ENCODE measurements around the gene YRDC. TPM values are rescaled to one million over a fixed set of nuclear protein-coding genes. Genes with fewer than 3 reads are reported as not detected.

The YRDC gene
- total and polyA plus RNA-seq, 5 donors = 4.0 to 8.4 (median 5.7) TPM

GRCh38 chr1:37765916-37766664 lies 41.9 kb downstream of the YRDC start:
- Histone ChIP-seq H3K9me3 (ENCODE audit: control insufficient read depth, low read length) (no peaks in the 10 kb centered on the region), H3K27me3 (ENCODE audit: control insufficient read depth, insufficient read depth) (no peaks in the 10 kb centered on the region), H3K27ac (ENCODE audit: low read length) (no peak overlapping the region), H3K4me3 (ENCODE audit: low read length) (no peak overlapping the region), H3K4me1 (ENCODE audit: control insufficient read depth, insufficient read depth, low read length) (no peaks in the 10 kb centered on the region)
- intact Hi-C loops (cut with DNase I) = no loop called here
- DNase-seq = no peak
- no peak for ATAC-seq
- WGBS = 6% methylated on average over 27 of the region's 27 CpGs

- Histone ChIP-seq H3K27me3 (ENCODE audit: control insufficient read depth, insufficient read depth) (no peaks in the 10 kb centered on the region), H3K4me3 (ENCODE audit: low read length) (no peak within 1 kb of the TSS), H3K9me3 (ENCODE audit: control insufficient read depth, low read length) (no peaks in the 10 kb centered on the region), H3K4me1 (ENCODE audit: control insufficient read depth, insufficient read depth, low read length) (no peaks in the 10 kb centered on the region), H3K27ac (ENCODE audit: low read length) (no peak within 1 kb of the TSS)
- intact Hi-C loops (cut with DNase I) = no loop called here
- no peak for ATAC-seq
- no peak for DNase-seq
- WGBS = 2% methylated on average over 33 of the region's 33 CpGs
Observed at GRCh38 chr1:37764888-37765441, 43.0 kb downstream of the YRDC start, which contains the start of gene EPHA10. EPHA10 (minus strand) TSS chr1:37765120; CDS start chr1:37765066, 54 bp downstream.

- H3K9me3 ChIP-seq (ENCODE audit: control insufficient read depth, low read length) = no peaks in the 10 kb centered on the region
- H3K4me3 ChIP-seq (ENCODE audit: low read length) = no peak overlapping the region
- intact Hi-C loops (cut with DNase I) = no loop called here
- no peaks in the 10 kb centered on the region for H3K4me1 ChIP-seq (ENCODE audit: control insufficient read depth, insufficient read depth, low read length)
- 5% methylated on average over 29 of the region's 29 CpGs for WGBS
- ATAC-seq = peak in 1 of 2 donors; percentile 46
- H3K27me3 ChIP-seq (ENCODE audit: control insufficient read depth, insufficient read depth) = no peaks in the 10 kb centered on the region
- DNase-seq = peak; percentile 31 to 71 (median 60)
- H3K27ac ChIP-seq (ENCODE audit: low read length) = no peak overlapping the region
Observed at GRCh38 chr1:37764414-37764825, 43.6 kb downstream of the YRDC start.

GRCh38 chr1:37763791-37764413 lies 44.1 kb downstream of the YRDC start:
- intact Hi-C loops (cut with DNase I) = no loop called here
- WGBS = 22% methylated on average over 25 of the region's 25 CpGs
- DNase-seq (no peak), ATAC-seq (no peak)
- Histone ChIP-seq H3K4me1 (ENCODE audit: control insufficient read depth, insufficient read depth, low read length) (no peaks in the 10 kb centered on the region), H3K4me3 (ENCODE audit: low read length) (no peak overlapping the region), H3K27me3 (ENCODE audit: control insufficient read depth, insufficient read depth) (no peaks in the 10 kb centered on the region), H3K9me3 (ENCODE audit: control insufficient read depth, low read length) (no peaks in the 10 kb centered on the region), H3K27ac (ENCODE audit: low read length) (no peak overlapping the region)

- no peaks in the 10 kb centered on the region for H3K27me3 ChIP-seq (ENCODE audit: control insufficient read depth, insufficient read depth)
- no peak overlapping the region for H3K4me3 ChIP-seq (ENCODE audit: low read length)
- no peak for ATAC-seq
- no peak overlapping the region for H3K27ac ChIP-seq (ENCODE audit: low read length)
- DNase-seq = no peak
- H3K4me1 ChIP-seq (ENCODE audit: control insufficient read depth, insufficient read depth, low read length) = no peaks in the 10 kb centered on the region
- 53% methylated on average over 2 of the region's 2 CpGs for WGBS
- no peaks in the 10 kb centered on the region for H3K9me3 ChIP-seq (ENCODE audit: control insufficient read depth, low read length)
- intact Hi-C loops (cut with DNase I) = no loop called here
Observed at GRCh38 chr1:37762516-37762915, 45.5 kb downstream of the YRDC start.

GRCh38 chr1:37761416-37762095 lies 46.5 kb downstream of the YRDC start:
- no peak for DNase-seq
- no peaks in the 10 kb centered on the region for H3K27me3 ChIP-seq (ENCODE audit: control insufficient read depth, insufficient read depth)
- H3K9me3 ChIP-seq (ENCODE audit: control insufficient read depth, low read length) = no peaks in the 10 kb centered on the region
- ATAC-seq = no peak
- 45% methylated on average over 68 of the region's 68 CpGs for WGBS
- H3K27ac ChIP-seq (ENCODE audit: low read length) = no peak overlapping the region
- no peak overlapping the region for H3K4me3 ChIP-seq (ENCODE audit: low read length)
- intact Hi-C loops (cut with DNase I) = no loop called here
- no peaks in the 10 kb centered on the region for H3K4me1 ChIP-seq (ENCODE audit: control insufficient read depth, insufficient read depth, low read length)

- H3K27ac ChIP-seq (ENCODE audit: low read length) = no peak overlapping the region
- no peaks in the 10 kb centered on the region for H3K9me3 ChIP-seq (ENCODE audit: control insufficient read depth, low read length)
- H3K27me3 ChIP-seq (ENCODE audit: control insufficient read depth, insufficient read depth) = no peaks in the 10 kb centered on the region
- DNase-seq (no peak), ATAC-seq (no peak)
- no peaks in the 10 kb centered on the region for H3K4me1 ChIP-seq (ENCODE audit: control insufficient read depth, insufficient read depth, low read length)
- intact Hi-C loops (cut with DNase I) = no loop called here
- WGBS = 74% methylated on average over 2 of the region's 2 CpGs
- no peak overlapping the region for H3K4me3 ChIP-seq (ENCODE audit: low read length)
Observed at GRCh38 chr1:37759451-37759850, 48.6 kb downstream of the YRDC start.

- WGBS = 46% methylated on average over 4 of the region's 4 CpGs
- intact Hi-C loops (cut with DNase I) = no loop called here
- no peak for DNase-seq
- no peak overlapping the region for H3K27ac ChIP-seq (ENCODE audit: low read length)
- H3K4me1 ChIP-seq (ENCODE audit: control insufficient read depth, insufficient read depth, low read length) = no peaks in the 10 kb centered on the region
- H3K9me3 ChIP-seq (ENCODE audit: control insufficient read depth, low read length) = no peaks in the 10 kb centered on the region
- ATAC-seq = no peak
- H3K27me3 ChIP-seq (ENCODE audit: control insufficient read depth, insufficient read depth) = no peaks in the 10 kb centered on the region
- no peak overlapping the region for H3K4me3 ChIP-seq (ENCODE audit: low read length)
Observed at GRCh38 chr1:37755951-37756560, 52.0 kb downstream of the YRDC start.

- intact Hi-C loops (cut with DNase I) = no loop called here
- Histone ChIP-seq H3K27ac (ENCODE audit: low read length) (no peak overlapping the region), H3K4me3 (ENCODE audit: low read length) (no peak overlapping the region), H3K27me3 (ENCODE audit: control insufficient read depth, insufficient read depth) (no peaks in the 10 kb centered on the region), H3K4me1 (ENCODE audit: control insufficient read depth, insufficient read depth, low read length) (no peaks in the 10 kb centered on the region), H3K9me3 (ENCODE audit: control insufficient read depth, low read length) (no peaks in the 10 kb centered on the region)
- ATAC-seq = no peak
- no peak for DNase-seq
- 86% methylated on average over 1 of the region's 1 CpG for WGBS
Observed at GRCh38 chr1:37755290-37755689, 52.7 kb downstream of the YRDC start.

- WGBS = 5% methylated on average over 52 of the region's 52 CpGs
- Histone ChIP-seq H3K27ac (ENCODE audit: low read length) (no peak overlapping the region), H3K4me1 (ENCODE audit: control insufficient read depth, insufficient read depth, low read length) (no peaks in the 10 kb centered on the region), H3K4me3 (ENCODE audit: low read length) (no peak overlapping the region), H3K9me3 (ENCODE audit: control insufficient read depth, low read length) (no peaks in the 10 kb centered on the region), H3K27me3 (ENCODE audit: control insufficient read depth, insufficient read depth) (peaks cover 2% of the 10 kb centered on the region)
- ATAC-seq = peak in 1 of 2 donors; percentile 43
- intact Hi-C loops (cut with DNase I) = no loop called here
- no peak for DNase-seq
Observed at GRCh38 chr1:37753473-37754321, 54.3 kb downstream of the YRDC start.
